Breast epithelium (tissue), 3 donors: ENCODE data around the gene SPINK8.

Source experiments
- CTCF ChIP-seq, 3 donors: fragments of 450-650 bp; IDR thresholded peaks; one replicate each; pipeline ENCODE4 v1.5.1; 2016 to 2017; ENCODE audit warnings: antibody characterized with exemption in 3 of 3, mild to moderate bottlenecking in 3 of 3, moderate library complexity in 3 of 3
- POLR2A ChIP-seq: fragments of 450-650 bp; IDR thresholded peaks from one replicate; pipeline ENCODE4 v1.6.1; 2016; ENCODE audit warnings: antibody characterized with exemption, mild to moderate bottlenecking, moderate library complexity

DNA sequence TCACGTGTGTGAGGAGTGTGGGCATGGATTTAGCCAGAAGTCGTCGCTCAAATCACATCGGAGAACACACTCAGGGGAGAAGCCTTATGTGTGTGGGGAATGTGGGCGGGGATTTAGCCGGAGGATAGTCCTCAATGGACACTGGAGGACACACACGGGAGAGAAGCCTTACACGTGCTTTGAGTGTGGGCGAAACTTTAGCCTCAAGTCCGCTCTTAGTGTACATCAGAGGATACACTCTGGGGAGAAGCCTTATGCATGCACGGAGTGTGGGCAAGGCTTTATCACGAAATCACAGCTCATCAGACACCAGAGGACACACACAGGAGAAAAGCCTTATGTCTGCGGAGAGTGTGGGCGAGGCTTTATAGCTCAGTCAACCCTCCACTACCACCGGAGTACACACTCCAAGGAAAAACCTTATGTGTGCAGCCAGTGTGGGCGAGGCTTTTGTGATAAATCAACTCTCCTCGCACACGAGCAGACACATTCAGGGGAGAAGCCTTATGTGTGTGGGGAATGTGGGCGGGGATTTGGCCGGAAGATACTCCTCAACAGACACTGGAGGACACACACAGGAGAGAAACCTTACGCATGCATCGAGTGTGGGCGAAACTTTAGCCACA lies 64.4 kb downstream of the SPINK8 start:
- TF ChIP-seq CTCF (IDR thresholded peaks at IDR 0.05) (no peak), POLR2A (no peak)
